PC-3 (cell line): ENCODE results near the gene LRFN3. TPM values are rescaled to one million over a fixed set of nuclear protein-coding genes. Genes with fewer than 3 reads are reported as not detected.

Source experiments
- ATAC-seq: fragments of 200-7000 bp; cut with Tn5 transposase; 2 replicates; pipeline ENCODE4 v1.9.1; 2020; ENCODE audit warnings: mild to moderate bottlenecking, moderate library complexity
- BruUV-seq: library from RNA; stranded (reverse); fragments of 400-500 nt; replicated peaks from 2 replicates; lab custom pipeline; 2021; lab: Mats Ljungman, UMichigan
- CTCF ChIA-PET: fragments of 300-600 bp; sonication (Branson Sonifier 250); formaldehyde crosslinking; loops from one replicate; lab custom pipeline; 2022; ENCODE audit warnings: antibody characterized with exemption; lab: Charles Lee
- POLR2A ChIA-PET: fragments of 300-600 bp; sonication (Branson Sonifier 250); formaldehyde crosslinking; loops from one replicate; lab custom pipeline; 2022; ENCODE audit warnings: antibody characterized with exemption; ENCODE audit not compliant: unreplicated experiment; lab: Charles Lee
- DNase-seq: peaks from one replicate; pipeline ENCODE4 v3.0.0-alpha.2; 2015
- H2AFZ ChIP-seq: fragments of 300-600 bp; sonication (generic); 2 replicates; pipeline ENCODE4 v1.6.0; 2016; ENCODE audit warnings: antibody characterized with exemption, low read length
- H3F3A ChIP-seq: fragments of 300-600 bp; sonication (generic); one replicate; pipeline ENCODE4 v1.6.0; 2017; ENCODE audit warnings: antibody characterized with exemption, low read length, control low read depth, mild to moderate bottlenecking; ENCODE audit not compliant: unreplicated experiment
- H3K27ac ChIP-seq: fragments of 300-600 bp; sonication (generic); 2 replicates; pipeline ENCODE4 v1.5.1; 2016; ENCODE audit warnings: mild to moderate bottlenecking, low read length
- H3K27me3 ChIP-seq: fragments of 300-600 bp; sonication (generic); 2 replicates; pipeline ENCODE4 v1.6.1; 2016; ENCODE audit warnings: low read length, mixed read lengths
- H3K36me3 ChIP-seq: fragments of 300-600 bp; sonication (generic); 2 replicates; pipeline ENCODE4 v1.6.1; 2016; ENCODE audit warnings: low read depth, mixed run types, low read length, mixed read lengths
- H3K4me1 ChIP-seq: fragments of 300-600 bp; sonication (generic); 2 replicates; pipeline ENCODE4 v1.5.1; 2016; ENCODE audit warnings: low read length; ENCODE audit not compliant: insufficient read depth
- H3K4me2 ChIP-seq: fragments of 300-600 bp; sonication (generic); 2 replicates; pipeline ENCODE4 v1.6.0; 2016; ENCODE audit warnings: low read length
- H3K4me3 ChIP-seq: fragments of 300-600 bp; sonication (generic); 2 replicates; pipeline ENCODE4 v1.5.1; 2016; ENCODE audit warnings: mild to moderate bottlenecking, low read length, mixed read lengths
- H3K79me2 ChIP-seq: fragments of 300-600 bp; sonication (generic); 2 replicates; pipeline ENCODE4 v1.6.1; 2017; ENCODE audit warnings: low read length, mixed read lengths
- H3K9ac ChIP-seq: fragments of 300-600 bp; sonication (generic); 2 replicates; pipeline ENCODE4 v1.6.0; 2016; ENCODE audit warnings: mild to moderate bottlenecking, low read length
- H3K9me2 ChIP-seq: fragments of 300-600 bp; sonication (generic); replicated peaks from 2 replicates; pipeline ENCODE4 v1.6.1; 2016; ENCODE audit warnings: mixed run types, low read length, mixed read lengths
- H3K9me3 ChIP-seq: fragments of 300-600 bp; sonication (generic); 2 replicates; pipeline ENCODE4 v1.6.1; 2016; ENCODE audit warnings: low read length, mixed read lengths
- H4K20me1 ChIP-seq: fragments of 300-600 bp; sonication (generic); 2 replicates; pipeline ENCODE4 v1.6.1; 2016; ENCODE audit warnings: low read length, mixed read lengths
- EZH2 ChIP-seq: fragments of 300-600 bp; sonication (generic); IDR thresholded peaks from one replicate; pipeline ENCODE4 v1.6.1; 2017; ENCODE audit warnings: antibody characterized with exemption, mild to moderate bottlenecking, low read length; ENCODE audit not compliant: unreplicated experiment
- EZH2phosphoT487 ChIP-seq: fragments of 300-600 bp; sonication (generic); IDR thresholded peaks from 2 replicates; pipeline ENCODE4 v1.6.1; 2018; ENCODE audit warnings: mild to moderate bottlenecking, antibody characterized with exemption, low read length, borderline replicate concordance
- intact Hi-C: fragments of 100-400 bp; cut with micrococcal nuclease; formaldehyde crosslinking; loops from 2 replicates; pipeline ENCODE4 v1.9.0; 2023
- total RNA-seq: library from RNA; depleted of rRNA; stranded (reverse); fragments of >200 nt; gene quantifications from 2 replicates; pipeline ENCODE4 v1.2.3, GENCODE V29; 2014
- TF ChIP-seq, protein P1 (sequence below): fragments of 300-600 bp; sonication (generic); conservative IDR thresholded peaks from 2 replicates; pipeline ENCODE4 v1.5.1; 2017; ENCODE audit warnings: antibody characterized with exemption, low read depth, mild to moderate bottlenecking, low read length

Gene LRFN3
- total RNA-seq, 1 experiment from 2014 or later = 4.1 TPM

DNA sequence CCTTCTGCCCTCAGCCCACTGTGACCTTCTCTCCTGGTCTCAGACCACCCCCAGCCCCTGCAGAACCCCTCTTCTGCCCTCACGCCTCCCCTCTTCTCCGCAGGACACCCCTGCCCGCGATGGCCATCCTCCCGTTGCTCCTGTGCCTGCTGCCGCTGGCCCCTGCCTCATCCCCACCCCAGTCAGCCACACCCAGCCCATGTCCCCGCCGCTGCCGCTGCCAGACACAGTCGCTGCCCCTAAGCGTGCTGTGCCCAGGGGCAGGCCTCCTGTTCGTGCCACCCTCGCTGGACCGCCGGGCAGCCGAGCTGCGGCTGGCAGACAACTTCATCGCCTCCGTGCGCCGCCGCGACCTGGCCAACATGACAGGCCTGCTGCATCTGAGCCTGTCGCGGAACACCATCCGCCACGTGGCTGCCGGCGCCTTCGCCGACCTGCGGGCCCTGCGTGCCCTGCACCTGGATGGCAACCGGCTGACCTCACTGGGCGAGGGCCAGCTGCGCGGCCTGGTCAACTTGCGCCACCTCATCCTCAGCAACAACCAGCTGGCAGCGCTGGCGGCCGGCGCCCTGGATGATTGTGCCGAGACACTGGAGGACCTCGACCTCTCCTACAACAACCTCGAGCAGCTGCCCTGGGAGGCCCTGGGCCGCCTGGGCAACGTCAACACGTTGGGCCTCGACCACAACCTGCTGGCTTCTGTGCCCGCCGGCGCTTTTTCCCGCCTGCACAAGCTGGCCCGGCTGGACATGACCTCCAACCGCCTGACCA is 3.3 kb downstream of the LRFN3 start:
- no TSS peak for BruUV-seq
- no peaks in the 10 kb centered on the region for H3K27me3 ChIP-seq
- H3F3A ChIP-seq = no peaks in the 10 kb centered on the region
- H3K36me3 ChIP-seq = no peaks in the 10 kb centered on the region
- ChIA-PET CTCF (no interaction called here), POLR2A (no interaction called here)
- H3K4me1 ChIP-seq = peaks cover 9% of the 10 kb centered on the region
- no peak for DNase-seq
- no peaks in the 10 kb centered on the region for H3K9me2 ChIP-seq
- intact Hi-C loops = loop anchor here (10.0 kb wide), 2 partner anchors 115 to 225 kb away; partner anchors contain the start of genes KMT2B, THAP8 and WDR62
- no peak overlapping the region for H3K27ac ChIP-seq
- H3K9ac ChIP-seq = no peak overlapping the region
- no peak overlapping the region for H3K4me2 ChIP-seq
- H3K4me3 ChIP-seq = no peak overlapping the region
- no peaks in the 10 kb centered on the region for H3K9me3 ChIP-seq
- TF ChIP-seq, protein P1, sequence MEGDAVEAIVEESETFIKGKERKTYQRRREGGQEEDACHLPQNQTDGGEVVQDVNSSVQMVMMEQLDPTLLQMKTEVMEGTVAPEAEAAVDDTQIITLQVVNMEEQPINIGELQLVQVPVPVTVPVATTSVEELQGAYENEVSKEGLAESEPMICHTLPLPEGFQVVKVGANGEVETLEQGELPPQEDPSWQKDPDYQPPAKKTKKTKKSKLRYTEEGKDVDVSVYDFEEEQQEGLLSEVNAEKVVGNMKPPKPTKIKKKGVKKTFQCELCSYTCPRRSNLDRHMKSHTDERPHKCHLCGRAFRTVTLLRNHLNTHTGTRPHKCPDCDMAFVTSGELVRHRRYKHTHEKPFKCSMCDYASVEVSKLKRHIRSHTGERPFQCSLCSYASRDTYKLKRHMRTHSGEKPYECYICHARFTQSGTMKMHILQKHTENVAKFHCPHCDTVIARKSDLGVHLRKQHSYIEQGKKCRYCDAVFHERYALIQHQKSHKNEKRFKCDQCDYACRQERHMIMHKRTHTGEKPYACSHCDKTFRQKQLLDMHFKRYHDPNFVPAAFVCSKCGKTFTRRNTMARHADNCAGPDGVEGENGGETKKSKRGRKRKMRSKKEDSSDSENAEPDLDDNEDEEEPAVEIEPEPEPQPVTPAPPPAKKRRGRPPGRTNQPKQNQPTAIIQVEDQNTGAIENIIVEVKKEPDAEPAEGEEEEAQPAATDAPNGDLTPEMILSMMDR = no peak
- TF ChIP-seq EZH2phosphoT487 = no peak
- no peak for TF ChIP-seq EZH2
- ATAC-seq = no peak
- H2AFZ ChIP-seq = no peak overlapping the region
- no peaks in the 10 kb centered on the region for H4K20me1 ChIP-seq
- H3K79me2 ChIP-seq = peaks cover 7% of the 10 kb centered on the region; the same call in 1 of the 2 replicates

DNA sequence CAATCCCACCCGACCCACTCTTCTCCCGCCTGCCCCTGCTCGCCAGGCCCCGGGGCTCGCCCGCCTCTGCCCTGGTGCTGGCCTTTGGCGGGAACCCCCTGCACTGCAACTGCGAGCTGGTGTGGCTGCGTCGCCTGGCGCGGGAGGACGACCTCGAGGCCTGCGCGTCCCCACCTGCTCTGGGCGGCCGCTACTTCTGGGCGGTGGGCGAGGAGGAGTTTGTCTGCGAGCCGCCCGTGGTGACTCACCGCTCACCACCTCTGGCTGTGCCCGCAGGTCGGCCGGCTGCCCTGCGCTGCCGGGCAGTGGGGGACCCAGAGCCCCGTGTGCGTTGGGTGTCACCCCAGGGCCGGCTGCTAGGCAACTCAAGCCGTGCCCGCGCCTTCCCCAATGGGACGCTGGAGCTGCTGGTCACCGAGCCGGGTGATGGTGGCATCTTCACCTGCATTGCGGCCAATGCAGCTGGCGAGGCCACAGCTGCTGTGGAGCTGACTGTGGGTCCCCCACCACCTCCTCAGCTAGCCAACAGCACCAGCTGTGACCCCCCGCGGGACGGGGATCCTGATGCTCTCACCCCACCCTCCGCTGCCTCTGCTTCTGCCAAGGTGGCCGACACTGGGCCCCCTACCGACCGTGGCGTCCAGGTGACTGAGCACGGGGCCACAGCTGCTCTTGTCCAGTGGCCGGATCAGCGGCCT is 4.1 kb downstream of the LRFN3 start:
- H3K4me2 ChIP-seq = no peak overlapping the region

More for the DNA sequence above, 4.1 kb downstream of the LRFN3 start:
- Histone ChIP-seq H3K27ac (no peak overlapping the region), H3K9me2 (no peaks in the 10 kb centered on the region), H3F3A (no peaks in the 10 kb centered on the region), H3K36me3 (no peaks in the 10 kb centered on the region), H3K9me3 (no peaks in the 10 kb centered on the region), H2AFZ (no peak overlapping the region), H3K79me2 (peaks cover 7% of the 10 kb centered on the region; the same call in 1 of the 2 replicates), H3K4me1 (peaks cover 9% of the 10 kb centered on the region), H3K4me3 (no peak overlapping the region), H3K27me3 (no peaks in the 10 kb centered on the region), H4K20me1 (no peaks in the 10 kb centered on the region), H3K9ac (no peak overlapping the region)
- POLR2A ChIA-PET = no interaction called here
- no TSS peak for BruUV-seq
- DNase-seq = no peak
- TF ChIP-seq EZH2 (no peak), EZH2phosphoT487 (no peak)
- TF ChIP-seq, protein P1 = no peak
- no peak for ATAC-seq
- intact Hi-C loops = no loop called here
- CTCF ChIA-PET = no interaction called here
